Suprapubic skin (tissue), 4 donors: ENCODE measurements around the gene SASH1. TPM values are rescaled to one million over a fixed set of nuclear protein-coding genes. Genes with fewer than 3 reads are reported as not detected.

Experiments used
- DNase-seq, 2 donors: peaks; one replicate each; pipeline ENCODE4 v3.0.0-alpha.2; 2019; ENCODE audit warnings: low spot score in 2 of 2
- H3K27ac ChIP-seq: fragments of 200-600 bp; sonication (generic); one replicate; pipeline ENCODE4 v1.5.1; 2019
- H3K27me3 ChIP-seq: fragments of 200-600 bp; sonication (generic); one replicate; pipeline ENCODE4 v1.5.1; 2019
- H3K36me3 ChIP-seq: fragments of 200-600 bp; sonication (generic); one replicate; pipeline ENCODE4 v1.5.1; 2019
- H3K4me1 ChIP-seq: fragments of 200-600 bp; sonication (generic); one replicate; pipeline ENCODE4 v1.5.1; 2019
- H3K4me3 ChIP-seq: fragments of 200-600 bp; sonication (generic); one replicate; pipeline ENCODE4 v1.5.1; 2019; ENCODE audit warnings: mild to moderate bottlenecking
- H3K9me3 ChIP-seq: fragments of 200-600 bp; sonication (generic); one replicate; pipeline ENCODE4 v1.5.1; 2019
- EP300 ChIP-seq: sonication (generic); formaldehyde crosslinking; IDR thresholded peaks from one replicate; pipeline ENCODE4 v1.6.1; 2017; ENCODE audit warnings: antibody characterized with exemption
- POLR2A ChIP-seq, 2 donors: fragments of 450-650 bp; IDR thresholded peaks; one replicate each; pipeline ENCODE4 v1.6.1; 2017; ENCODE audit warnings: antibody characterized with exemption in 2 of 2, mild to moderate bottlenecking in 2 of 2, moderate library complexity in 2 of 2
- POLR2AphosphoS5 ChIP-seq, 3 donors: sonication (generic); formaldehyde crosslinking; IDR thresholded peaks; one replicate each; pipeline ENCODE4 v1.6.1; 2017; ENCODE audit warnings: antibody characterized with exemption in 3 of 3
- WGBS: methylation state at CpG from one replicate; pipeline ENCODE4 v1.1.5; 2018; 5-methylcytosine and 5-hydroxymethylcytosine counted together
- total RNA-seq, 4 donors: library from RNA; depleted of rRNA; stranded (reverse); fragments of >200 nt; gene quantifications; one replicate each; pipeline ENCODE4 v1.1.0, GENCODE V29; 2016
- TF ChIP-seq, protein P1 (sequence below), 2 donors: fragments of 200-600 bp in 1 of 2; fragments of 450-650 bp in 1 of 2; sonication (generic) in 1 of 2; IDR thresholded peaks; one replicate each; pipeline ENCODE4 v1.5.1; 2016 to 2019; ENCODE audit warnings: antibody characterized with exemption in 2 of 2, mild to moderate bottlenecking in 1 of 2, moderate library complexity in 1 of 2

The SASH1 gene
- total RNA-seq, 4 donors from 2014 or later, result 59.1 to 139 (median 77.1) TPM

DNA sequence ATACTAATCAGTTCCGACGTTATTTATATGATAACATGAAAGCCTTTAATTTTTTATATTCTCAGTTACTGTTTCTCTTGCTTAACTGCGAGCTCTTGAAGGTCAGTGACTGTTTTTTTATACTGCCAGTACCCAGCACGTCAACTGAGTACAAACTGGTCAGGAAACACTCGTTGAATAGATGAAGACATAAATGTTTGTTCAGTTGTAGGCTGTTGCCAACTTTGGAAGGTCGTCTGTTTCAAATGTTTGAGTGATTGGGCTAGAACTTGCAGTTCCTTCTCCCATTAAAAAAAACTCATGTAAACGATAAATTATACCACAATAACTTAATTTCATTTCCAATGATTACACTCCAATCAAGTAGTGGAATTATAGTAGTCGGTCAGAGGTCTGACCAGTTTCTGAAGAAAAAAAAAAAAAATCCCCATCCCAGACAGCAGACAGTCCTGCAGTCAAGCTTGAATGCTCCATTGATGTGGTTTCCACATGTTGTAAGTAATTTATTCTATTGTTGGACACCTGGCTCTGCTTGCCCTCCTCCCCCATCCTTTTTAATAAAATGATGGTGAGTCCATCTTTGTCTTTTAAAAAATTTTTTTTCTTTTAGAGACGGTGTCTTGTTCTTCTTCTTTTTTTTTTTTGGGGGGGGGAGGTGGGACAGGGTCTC is 81.1 kb downstream of the SASH1 start:
- Histone ChIP-seq H3K9me3 (no peaks in the 10 kb centered on the region), H3K27me3 (no peaks in the 10 kb centered on the region), H3K36me3 (no peaks in the 10 kb centered on the region), H3K4me3 (no peak overlapping the region), H3K4me1 (peaks cover 4% of the 10 kb centered on the region), H3K27ac (peak overlapping the region; percentile 22)
- 57% methylated on average over 9 of the region's 9 CpGs for WGBS
- DNase-seq, result no peak
- TF ChIP-seq POLR2AphosphoS5 (IDR thresholded peaks at IDR 0.05) (no peak), EP300 (no peak), POLR2A (IDR thresholded peaks at IDR 0.05) (no peak)
- TF ChIP-seq, protein P1, sequence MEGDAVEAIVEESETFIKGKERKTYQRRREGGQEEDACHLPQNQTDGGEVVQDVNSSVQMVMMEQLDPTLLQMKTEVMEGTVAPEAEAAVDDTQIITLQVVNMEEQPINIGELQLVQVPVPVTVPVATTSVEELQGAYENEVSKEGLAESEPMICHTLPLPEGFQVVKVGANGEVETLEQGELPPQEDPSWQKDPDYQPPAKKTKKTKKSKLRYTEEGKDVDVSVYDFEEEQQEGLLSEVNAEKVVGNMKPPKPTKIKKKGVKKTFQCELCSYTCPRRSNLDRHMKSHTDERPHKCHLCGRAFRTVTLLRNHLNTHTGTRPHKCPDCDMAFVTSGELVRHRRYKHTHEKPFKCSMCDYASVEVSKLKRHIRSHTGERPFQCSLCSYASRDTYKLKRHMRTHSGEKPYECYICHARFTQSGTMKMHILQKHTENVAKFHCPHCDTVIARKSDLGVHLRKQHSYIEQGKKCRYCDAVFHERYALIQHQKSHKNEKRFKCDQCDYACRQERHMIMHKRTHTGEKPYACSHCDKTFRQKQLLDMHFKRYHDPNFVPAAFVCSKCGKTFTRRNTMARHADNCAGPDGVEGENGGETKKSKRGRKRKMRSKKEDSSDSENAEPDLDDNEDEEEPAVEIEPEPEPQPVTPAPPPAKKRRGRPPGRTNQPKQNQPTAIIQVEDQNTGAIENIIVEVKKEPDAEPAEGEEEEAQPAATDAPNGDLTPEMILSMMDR (IDR thresholded peaks at IDR 0.05), result no peak

DNA sequence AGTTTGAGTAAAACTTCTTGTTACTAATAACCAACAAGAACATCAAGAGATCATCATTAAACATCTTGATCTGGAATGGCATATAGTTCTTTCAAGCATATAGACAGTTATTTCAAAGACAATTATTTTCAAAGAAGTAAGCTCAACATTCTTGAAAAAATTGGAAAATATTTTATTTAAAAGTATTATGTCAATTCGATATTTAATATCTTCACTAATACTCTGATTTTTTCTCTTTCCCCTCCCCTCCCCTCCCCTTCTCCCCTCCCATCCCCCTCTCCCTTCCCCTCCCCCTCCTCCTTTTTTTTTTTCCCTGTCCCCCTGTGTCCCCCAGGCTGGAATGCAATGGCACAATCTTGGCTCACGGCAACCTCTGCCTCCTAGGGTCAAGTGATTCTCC is 82.8 kb downstream of the SASH1 start:
- Histone ChIP-seq H3K4me3 (no peak overlapping the region), H3K36me3 (no peaks in the 10 kb centered on the region), H3K27ac (no peak overlapping the region), H3K27me3 (no peaks in the 10 kb centered on the region), H3K4me1 (peaks cover 4% of the 10 kb centered on the region), H3K9me3 (no peaks in the 10 kb centered on the region)
- no peak for TF ChIP-seq POLR2AphosphoS5 (IDR thresholded peaks at IDR 0.05)
- TF ChIP-seq, protein P1 (IDR thresholded peaks at IDR 0.05), result no peak
- TF ChIP-seq POLR2A (IDR thresholded peaks at IDR 0.05), result no peak
- TF ChIP-seq EP300, result no peak
- DNase-seq, result no peak
- WGBS, result 100% methylated on average over 2 of the region's 2 CpGs

DNA sequence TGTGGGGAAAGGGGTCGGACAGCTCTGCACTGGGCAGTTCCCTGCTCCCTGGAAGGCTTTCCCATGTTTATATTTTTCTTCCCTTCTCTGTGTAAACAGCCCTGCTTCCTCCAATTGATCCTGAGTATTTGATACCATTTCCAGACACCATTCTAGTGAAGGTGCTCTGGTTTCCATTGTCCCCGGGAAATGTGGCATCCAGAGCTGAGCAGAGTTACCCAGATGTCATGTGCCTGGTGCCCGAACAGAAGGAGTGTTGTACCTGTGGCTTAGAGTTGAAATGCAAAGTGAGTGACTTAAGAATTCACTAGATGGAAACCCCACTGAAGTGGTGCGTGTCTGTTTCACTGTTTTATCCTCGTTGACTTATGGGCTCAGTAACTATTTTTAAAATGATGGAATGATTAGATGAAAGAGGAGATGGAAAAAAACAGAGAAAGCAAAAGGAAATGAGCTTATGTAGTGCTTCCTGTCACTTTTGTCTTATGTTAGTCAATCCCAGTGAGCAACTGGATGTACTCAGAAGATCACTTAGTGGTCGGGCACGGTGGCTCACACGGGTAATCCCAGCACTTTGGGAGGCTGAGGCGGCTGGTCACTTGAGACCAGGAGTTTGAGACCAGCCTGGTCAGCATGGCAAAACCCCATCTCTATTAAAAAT is 83.8 kb downstream of the SASH1 start:
- H3K27ac ChIP-seq, result no peak overlapping the region
- peaks cover 4% of the 10 kb centered on the region for H3K4me1 ChIP-seq

DNA sequence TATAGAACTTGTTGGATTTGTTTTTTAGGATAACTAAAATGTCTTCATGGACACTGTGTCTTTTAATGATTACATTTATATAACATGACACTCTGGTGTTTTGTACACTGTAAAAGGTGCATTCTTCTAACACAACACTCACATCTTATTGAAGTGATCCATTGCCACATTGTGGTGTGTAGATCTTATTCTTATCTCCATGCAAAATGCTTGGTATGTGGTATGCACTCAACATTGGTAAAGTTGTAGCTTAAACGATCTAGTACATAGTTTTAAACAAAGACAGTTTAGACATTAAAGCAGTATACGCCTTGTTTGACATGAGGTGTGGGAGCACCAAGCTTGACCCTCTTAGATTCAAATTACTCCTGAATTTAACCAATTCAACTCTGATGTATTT is 84.7 kb downstream of the SASH1 start:
- Histone ChIP-seq H3K27ac (no peak overlapping the region), H3K36me3 (no peaks in the 10 kb centered on the region), H3K4me3 (no peak overlapping the region), H3K27me3 (no peaks in the 10 kb centered on the region), H3K4me1 (peaks cover 13% of the 10 kb centered on the region), H3K9me3 (no peaks in the 10 kb centered on the region)
- no peak for TF ChIP-seq EP300
- no peak for TF ChIP-seq POLR2AphosphoS5 (IDR thresholded peaks at IDR 0.05)
- TF ChIP-seq, protein P1 (IDR thresholded peaks at IDR 0.05), result no peak
- TF ChIP-seq POLR2A (IDR thresholded peaks at IDR 0.05), result no peak
- 67% methylated on average over 2 of the region's 2 CpGs for WGBS
- no peak for DNase-seq

More for the DNA sequence above, 83.8 kb downstream of the SASH1 start:
- no peaks in the 10 kb centered on the region for H3K9me3 ChIP-seq
- H3K36me3 ChIP-seq, result no peaks in the 10 kb centered on the region
- H3K27me3 ChIP-seq, result no peaks in the 10 kb centered on the region
- no peak for DNase-seq
- no peak for TF ChIP-seq POLR2AphosphoS5 (IDR thresholded peaks at IDR 0.05)
- TF ChIP-seq EP300, result no peak
- TF ChIP-seq, protein P1 (IDR thresholded peaks at IDR 0.05), result no peak
- TF ChIP-seq POLR2A (IDR thresholded peaks at IDR 0.05), result no peak
- H3K4me3 ChIP-seq, result no peak overlapping the region
- WGBS, result 68% methylated on average over 9 of the region's 9 CpGs

DNA sequence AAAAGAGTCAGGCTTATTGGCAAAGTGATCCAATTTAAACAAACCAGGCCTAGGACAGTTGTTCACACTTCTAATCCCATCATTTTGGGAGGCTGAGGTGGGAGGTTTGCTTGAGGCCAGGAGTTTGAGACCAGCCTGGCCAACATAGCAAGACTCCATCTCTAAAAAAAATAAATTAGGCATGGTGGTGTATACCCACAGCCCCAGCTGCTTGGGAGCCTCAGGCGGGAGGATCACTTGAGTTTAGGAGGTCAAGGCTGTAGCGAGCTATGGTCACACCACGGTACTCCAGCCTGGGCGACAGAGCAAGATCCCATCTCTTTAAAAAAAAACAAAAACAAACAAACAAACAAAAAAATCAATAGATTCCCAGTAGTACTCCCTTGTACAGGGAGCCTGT is 86.8 kb downstream of the SASH1 start:
- Histone ChIP-seq H3K27ac (no peak overlapping the region), H3K9me3 (no peaks in the 10 kb centered on the region), H3K36me3 (no peaks in the 10 kb centered on the region), H3K4me3 (no peak overlapping the region), H3K4me1 (peaks cover 17% of the 10 kb centered on the region), H3K27me3 (no peaks in the 10 kb centered on the region)
- no peak for TF ChIP-seq POLR2AphosphoS5 (IDR thresholded peaks at IDR 0.05)
- no peak for TF ChIP-seq EP300
- no peak for TF ChIP-seq POLR2A (IDR thresholded peaks at IDR 0.05)
- TF ChIP-seq, protein P1 (IDR thresholded peaks at IDR 0.05), result no peak
- WGBS, result 93% methylated on average over 4 of the region's 4 CpGs
- no peak for DNase-seq
